IPS-NIHi11 (cell line): ENCODE measurements around the gene ZFAND2B.
"Not testable (repeated sequence)": the region's sequence is repeated elsewhere in the genome, so short reads cannot be mapped to it uniquely, and the experiment has no call there.

Source experiments
- DNase-seq: peaks from one replicate; pipeline ENCODE4 v3.0.0; 2012; ENCODE audit warnings: mixed read lengths, low spot score

The ZFAND2B gene

DNA sequence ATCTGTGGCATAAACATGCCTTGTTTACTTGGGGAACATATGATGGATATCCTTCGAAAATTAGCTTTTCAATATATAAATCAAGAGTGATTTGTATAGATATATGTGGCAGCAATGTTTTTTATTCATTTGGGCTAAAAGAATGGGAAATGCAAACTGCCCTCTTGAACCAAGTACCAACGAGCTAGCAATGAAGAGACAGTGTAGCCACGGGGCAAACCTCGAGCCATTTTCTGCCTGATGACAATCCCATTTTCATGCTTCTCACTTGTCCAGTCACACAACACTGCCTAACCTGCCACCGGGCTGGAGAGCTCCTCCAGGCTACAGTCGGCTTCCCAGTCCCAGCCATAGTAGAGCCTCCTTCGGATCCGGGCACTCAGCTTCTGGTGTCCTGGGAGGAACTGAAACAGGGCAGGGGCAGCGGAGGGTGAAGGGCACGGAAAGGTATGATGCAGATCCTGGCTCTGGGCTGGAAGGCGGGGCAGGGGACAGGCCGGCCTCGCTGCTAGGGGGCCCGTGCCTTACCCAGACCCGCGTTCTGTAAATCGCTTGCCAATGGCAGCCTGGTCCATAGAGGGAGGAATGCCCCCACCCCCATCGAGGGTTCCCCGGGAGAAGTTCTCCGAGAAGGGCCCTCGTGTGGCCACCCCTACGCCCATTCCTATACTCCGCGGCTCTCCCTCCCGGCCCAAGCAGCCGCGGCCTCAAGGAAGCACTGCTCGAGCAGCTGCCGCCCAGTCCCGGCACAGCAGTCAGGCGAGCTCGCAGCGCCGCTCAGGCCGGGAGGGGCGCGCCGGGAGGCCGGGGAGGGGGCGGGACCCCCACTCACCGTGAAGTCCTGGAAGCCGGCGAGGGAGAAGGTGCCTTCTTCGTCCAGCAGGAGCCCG lies 30.4 kb upstream of the ZFAND2B start:
- DNase-seq = peak; percentile 56

DNA sequence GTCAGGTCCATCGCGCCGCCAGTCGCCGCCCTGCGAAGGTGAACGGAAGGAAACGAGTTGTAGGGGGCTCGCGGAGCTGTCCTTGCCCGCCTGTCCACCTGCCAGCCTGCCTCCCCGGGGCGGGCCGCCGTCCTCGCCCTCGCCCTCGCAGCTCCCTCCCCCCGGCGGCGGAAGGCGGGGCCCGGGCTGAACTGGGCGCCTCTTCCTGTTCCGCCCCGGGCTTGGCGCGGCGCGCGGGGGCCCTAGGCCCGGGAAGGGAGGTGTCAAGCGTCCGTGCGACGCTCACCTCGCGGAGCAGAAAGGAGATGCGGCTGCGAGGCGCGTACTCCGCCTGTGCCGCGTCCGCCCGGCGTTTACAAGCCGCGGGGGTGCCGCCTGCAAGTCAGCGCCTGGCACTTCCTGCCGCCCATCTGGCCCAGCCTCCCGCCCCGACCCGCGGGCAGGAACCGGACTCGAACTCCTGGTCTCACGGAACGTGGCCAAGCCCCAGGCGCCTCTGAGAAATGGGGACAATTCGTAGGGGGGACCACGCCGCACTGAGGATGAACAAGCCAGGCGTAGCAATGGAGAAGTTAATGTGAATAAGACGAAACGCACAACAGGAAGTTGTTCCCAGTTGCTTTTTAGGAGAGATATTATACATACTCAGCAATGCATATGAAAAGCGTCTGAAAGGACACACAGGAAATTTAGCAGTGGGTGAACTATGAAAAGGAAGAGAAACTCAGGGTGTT lies 29.6 kb upstream of the ZFAND2B start, which contains the start of gene CNPPD1:
Gene CNPPD1 (minus strand): TSS at position 108 of the 734 bp plus-strand sequence. CDS start 97 bp downstream, at position 11.
- DNase-seq = peak; percentile 89

DNA sequence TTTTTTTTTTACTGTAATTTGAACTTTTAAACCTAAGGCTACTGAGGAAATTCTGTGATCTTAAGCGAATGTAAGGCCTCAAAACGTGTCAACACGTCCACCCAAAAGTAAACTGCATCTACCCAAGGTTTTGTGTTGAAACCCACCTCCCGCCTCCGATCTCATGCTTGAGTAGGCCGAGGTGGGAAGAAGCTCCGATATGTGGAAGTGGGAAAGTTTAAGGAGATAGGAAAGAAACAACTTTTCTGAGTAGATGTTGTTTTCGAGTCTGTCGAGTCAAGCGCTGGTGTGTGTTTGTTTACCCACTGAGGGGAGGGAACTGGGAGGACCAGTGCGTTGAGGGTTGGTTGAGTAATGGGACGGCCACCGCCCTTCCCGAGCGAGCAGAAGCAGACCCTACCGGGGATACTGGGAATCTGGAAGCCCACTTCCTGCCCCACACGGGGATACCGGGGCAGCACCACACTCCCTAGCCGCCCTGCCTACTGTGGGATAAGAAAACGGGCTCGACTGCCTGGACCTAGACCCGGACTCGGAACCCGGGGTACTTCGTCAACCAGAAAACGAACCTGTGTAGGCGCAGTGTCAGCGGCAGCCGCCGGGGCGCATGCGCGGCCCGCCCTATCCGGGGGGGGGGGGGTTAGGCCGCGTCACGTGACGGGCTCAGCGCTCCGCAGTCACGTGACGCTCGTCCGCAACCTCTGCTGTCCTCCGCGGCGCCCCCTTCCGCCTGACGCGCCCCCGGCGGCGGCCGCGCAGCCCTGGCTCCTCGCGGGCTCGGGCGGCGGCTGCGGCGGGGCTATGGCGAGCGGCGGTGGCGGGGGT lies 28.8 kb upstream of the ZFAND2B start, which contains the start of gene RETREG2:
Gene RETREG2 (plus strand): TSS at position 724 of the 825 bp plus-strand sequence. CDS start 78 bp downstream, at position 802.
- DNase-seq = peak; percentile 98

DNA sequence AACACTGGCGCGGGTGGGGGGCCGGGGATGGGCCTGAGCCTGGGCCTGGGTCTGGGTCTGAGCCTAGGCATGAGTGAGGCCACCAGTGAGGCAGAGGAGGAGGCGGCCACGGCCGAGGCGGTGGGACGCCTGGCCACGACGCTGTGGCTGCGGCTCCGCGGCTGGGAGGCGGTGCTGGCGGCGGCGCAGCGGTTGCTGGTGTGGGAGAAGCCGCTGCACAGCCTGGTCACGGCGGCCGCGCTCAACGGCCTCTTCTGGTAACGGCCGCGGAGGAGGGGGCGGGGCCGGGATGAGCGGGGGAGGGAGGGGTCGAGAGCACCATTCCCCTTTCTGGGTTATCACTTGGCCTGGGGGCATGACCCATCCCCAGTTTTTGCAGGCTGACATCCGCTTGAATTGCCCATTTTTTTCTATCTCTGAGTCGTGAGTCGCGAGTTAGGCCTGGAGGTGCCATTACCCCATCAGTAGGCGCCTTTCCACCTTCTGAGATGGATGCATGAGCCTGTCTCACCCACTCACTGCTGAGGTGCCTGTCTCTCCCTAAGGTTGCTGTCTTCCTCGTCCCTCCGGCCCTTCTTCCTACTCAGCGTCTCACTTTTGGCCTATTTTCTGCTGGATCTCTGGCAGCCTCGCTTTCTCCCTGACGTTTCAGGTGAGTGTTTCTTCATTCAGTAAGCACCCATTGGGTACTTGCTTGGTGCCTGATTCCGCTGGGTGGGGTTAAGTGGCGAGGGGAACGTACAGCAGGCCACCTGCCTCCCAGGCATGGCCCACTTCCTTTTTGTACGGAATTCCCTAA lies 28.0 kb upstream of the ZFAND2B start:
- DNase-seq = peak; percentile 69

DNA sequence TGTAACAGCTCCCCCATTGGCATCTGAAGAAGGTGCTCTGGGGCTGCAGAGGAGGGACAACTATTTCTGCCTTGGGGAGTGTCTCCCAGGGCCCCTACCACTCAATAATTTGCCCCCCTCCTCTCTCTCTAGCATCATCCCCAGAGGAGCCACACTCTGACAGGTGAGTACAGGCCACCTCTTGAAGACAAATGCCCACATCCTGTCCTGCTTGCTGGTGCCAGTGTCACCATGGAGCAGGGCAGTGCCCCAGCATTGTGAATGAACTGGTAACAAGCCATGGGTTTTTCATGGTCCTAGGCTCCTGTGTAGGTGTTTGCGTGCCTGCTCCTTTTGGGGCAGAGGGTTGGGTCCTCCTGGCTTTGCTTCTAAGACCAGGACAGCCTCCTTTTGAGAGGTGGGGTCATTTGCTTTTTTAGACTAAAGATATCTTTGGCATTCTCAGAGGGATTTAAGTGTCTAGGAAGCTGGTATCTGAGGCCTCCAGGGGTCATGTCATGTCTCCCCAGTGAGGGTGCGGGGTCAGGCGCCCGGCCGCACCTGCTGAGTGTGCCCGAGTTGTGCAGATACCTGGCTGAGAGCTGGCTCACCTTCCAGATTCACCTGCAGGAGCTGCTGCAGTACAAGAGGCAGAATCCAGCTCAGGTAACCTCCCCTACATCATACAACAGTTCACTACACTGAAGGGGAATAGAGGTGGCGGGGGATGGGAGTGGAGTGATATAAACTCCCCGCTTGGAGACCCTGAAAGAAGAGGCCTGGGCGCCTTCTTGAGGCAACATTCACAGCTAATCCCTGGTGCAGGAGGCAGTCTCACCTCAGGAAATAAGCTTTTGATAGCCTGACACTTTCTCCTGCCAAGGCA lies 26.7 kb upstream of the ZFAND2B start:
- DNase-seq = no peak

DNA sequence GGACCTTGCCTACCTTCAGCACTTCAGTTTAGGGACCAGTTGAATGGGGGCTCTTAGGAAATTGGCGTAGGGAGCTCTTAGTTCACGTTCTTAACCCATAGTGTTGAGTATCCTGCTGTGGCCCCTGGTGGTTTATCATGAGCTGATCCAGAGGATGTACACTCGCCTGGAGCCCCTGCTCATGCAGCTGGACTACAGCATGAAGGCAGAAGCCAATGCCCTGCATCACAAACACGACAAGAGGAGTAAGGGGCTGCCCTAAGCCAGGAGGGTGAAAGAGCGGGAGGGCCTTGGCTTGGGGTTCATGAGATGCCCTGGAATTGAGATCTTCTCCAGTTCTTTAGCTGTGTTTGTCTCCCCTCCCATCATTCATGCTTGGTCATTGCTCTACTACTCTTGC lies 25.6 kb upstream of the ZFAND2B start:
- no peak for DNase-seq

DNA sequence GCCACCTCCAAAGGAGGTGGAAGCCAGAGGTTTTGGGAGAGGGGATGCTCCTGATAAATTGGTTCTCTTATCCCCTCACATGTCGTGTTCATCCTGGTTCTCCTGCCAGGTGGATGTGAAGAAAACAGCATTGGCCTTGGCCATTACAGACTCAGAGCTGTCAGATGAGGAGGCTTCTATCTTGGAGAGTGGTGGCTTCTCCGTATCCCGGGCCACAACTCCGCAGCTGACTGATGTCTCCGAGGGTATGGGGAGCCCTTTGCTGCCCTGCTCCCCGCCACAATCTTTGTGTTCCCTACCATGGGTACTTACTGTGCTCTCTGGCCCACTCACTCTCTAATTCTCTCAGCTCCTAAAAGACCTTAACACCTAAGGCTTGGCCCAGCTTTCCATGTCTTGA lies 25.1 kb upstream of the ZFAND2B start:
- no peak for DNase-seq

DNA sequence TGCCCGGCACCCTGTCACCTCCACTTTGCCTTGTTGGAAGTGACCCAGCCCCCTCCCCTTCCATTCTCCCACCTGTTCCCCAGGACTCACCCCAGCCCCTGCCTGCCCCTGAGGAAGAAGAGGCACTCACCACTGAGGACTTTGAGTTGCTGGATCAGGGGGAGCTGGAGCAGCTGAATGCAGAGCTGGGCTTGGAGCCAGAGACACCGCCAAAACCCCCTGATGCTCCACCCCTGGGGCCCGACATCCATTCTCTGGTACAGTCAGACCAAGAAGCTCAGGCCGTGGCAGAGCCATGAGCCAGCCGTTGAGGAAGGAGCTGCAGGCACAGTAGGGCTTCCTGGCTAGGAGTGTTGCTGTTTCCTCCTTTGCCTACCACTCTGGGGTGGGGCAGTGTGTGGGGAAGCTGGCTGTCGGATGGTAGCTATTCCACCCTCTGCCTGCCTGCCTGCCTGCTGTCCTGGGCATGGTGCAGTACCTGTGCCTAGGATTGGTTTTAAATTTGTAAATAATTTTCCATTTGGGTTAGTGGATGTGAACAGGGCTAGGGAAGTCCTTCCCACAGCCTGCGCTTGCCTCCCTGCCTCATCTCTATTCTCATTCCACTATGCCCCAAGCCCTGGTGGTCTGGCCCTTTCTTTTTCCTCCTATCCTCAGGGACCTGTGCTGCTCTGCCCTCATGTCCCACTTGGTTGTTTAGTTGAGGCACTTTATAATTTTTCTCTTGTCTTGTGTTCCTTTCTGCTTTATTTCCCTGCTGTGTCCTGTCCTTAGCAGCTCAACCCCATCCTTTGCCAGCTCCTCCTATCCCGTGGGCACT lies 24.0 kb upstream of the ZFAND2B start:
- DNase-seq = no peak

DNA sequence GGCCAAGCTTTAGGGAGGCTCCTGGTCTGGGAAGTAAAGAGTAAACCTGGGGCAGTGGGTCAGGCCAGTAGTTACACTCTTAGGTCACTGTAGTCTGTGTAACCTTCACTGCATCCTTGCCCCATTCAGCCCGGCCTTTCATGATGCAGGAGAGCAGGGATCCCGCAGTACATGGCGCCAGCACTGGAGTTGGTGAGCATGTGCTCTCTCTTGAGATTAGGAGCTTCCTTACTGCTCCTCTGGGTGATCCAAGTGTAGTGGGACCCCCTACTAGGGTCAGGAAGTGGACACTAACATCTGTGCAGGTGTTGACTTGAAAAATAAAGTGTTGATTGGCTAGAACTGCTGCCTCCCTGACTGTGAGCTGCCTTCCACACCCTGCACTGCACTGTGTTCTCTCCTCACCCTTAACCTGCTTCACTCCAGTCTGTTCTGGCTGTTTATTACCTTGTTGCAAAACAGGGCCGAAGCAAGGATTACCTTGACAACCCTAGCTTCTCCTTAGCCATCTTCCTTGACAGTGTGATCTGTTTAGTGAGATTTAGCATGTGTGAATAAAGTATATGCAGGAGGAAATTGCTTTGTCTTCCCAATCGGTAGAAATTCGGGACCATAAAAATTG lies 23.3 kb upstream of the ZFAND2B start:
- DNase-seq = no peak

DNA sequence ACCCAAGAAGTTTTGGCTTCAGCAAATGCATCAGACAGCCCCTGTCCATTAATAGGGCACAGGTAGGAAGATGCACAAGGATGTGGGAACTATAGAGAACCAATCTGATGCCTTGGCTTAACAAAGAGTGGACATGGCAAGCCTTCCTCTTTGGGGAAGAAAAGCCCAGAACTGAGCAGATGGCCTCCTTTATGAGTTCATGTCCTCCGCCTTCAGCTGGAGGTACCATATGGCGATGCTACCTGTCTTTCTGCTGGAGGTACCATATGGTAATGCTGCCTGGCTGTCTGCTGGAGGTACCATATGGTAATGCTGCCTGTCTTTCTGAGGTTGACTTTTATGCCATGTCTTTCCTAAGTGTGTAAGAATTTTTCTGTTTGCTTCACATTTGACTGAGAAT lies 22.5 kb upstream of the ZFAND2B start:
- no peak for DNase-seq

DNA sequence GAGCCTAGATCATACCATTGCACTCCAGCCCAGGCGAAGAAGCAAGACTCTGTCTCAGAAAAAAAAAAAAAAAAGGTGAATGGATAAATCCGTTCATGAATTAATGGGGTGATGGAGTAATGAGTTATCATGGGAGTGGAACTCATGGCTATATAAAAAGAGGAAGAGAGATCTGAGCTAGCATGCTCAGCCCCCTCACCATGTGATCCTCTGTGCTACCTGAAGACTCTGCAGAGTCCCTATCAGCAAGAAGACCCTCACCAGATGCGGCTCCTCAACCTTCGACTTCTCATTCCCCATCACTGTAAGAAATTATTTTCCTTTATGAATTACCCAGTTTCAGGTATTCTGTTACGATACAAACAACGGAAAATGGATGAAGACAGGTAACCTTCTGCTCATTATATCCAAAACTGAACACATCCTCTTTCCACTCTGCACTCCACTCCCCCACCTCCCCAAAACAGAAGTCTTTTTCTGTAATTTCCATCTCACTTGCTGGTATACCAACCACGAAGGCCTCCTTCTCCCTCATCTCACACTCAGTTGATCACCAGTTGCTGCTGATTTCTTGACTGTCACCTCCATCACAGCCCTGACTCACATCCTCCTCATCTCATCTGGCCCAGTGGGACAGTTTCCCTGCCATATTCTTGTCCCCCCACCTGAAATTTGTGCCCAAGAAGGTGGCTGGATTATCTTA lies 19.7 kb upstream of the ZFAND2B start:
- DNase-seq = no peak

DNA sequence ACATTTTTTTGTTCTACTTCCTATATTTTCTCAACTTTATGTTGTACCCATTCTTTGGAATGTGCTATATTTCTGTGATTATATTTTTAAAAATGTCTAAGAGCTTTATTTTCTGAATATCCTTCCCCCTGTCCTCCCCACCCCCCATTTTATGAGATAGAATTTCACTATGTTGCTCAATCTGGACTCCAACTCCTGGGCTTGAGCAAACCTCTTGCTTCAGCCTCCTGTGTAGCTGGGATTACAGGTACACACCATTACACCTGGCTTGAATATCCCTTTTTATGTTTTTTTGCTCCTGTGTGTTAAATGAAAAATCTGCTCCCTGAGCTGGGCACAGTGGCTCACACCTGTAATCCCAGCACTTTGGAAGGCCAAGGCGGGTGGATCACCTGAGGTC lies 9.2 kb upstream of the ZFAND2B start:
- DNase-seq = no peak

DNA sequence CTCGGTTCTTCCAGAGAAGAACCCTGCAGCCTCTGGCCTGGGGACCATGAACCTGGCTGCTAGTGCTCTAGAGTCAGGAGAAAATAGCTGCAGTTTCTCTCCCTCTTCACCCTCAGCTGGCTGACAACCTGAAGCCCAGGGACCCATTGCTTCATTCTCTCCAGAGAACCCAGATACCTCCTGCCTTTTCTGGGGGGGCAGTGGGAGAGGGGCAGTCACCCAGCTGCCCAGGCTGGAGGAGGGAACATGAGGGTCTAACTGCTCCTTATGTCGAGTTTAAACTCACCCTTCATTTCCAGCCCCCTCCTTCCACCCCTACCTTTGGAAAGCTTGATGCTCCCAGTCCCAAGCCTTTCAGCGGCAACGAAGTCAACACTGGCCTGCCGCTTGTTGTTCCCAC lies 7.6 kb upstream of the ZFAND2B start:
- no peak for DNase-seq

DNA sequence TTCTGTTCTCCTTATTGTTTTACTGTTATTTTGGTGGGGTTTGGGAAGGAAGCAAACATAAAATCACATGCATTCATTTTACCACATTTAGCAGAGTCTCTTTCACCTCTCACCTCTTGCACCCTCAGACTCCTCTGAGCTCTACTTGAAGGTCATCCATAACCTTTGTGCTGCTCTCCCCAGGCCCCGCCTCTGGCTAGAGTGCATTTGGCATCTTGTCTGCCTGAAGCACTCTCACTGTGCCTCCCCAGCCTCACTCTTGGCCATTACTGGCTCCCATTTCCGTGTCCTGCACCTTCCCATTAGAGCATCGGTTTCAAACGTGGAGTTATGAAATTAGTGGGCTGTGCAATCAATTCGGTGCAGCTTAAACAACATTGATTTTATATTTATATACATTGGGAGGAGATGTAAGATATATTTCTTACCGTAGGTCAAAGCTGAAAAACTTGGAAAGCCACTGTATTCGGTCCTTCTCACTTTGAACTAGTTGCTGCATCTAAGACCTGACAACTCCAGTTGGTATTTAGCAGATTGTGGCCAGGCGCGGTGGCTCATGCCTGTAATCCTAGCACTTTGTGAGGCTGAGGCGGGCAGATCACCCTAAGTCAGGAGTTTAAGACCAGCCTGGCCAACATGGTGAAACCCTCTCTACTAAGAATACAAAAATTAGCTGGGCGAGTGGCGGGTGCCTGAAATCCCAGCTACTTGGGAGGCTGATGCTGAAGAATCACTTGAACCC lies 6.9 kb upstream of the ZFAND2B start:
- DNase-seq = no peak

DNA sequence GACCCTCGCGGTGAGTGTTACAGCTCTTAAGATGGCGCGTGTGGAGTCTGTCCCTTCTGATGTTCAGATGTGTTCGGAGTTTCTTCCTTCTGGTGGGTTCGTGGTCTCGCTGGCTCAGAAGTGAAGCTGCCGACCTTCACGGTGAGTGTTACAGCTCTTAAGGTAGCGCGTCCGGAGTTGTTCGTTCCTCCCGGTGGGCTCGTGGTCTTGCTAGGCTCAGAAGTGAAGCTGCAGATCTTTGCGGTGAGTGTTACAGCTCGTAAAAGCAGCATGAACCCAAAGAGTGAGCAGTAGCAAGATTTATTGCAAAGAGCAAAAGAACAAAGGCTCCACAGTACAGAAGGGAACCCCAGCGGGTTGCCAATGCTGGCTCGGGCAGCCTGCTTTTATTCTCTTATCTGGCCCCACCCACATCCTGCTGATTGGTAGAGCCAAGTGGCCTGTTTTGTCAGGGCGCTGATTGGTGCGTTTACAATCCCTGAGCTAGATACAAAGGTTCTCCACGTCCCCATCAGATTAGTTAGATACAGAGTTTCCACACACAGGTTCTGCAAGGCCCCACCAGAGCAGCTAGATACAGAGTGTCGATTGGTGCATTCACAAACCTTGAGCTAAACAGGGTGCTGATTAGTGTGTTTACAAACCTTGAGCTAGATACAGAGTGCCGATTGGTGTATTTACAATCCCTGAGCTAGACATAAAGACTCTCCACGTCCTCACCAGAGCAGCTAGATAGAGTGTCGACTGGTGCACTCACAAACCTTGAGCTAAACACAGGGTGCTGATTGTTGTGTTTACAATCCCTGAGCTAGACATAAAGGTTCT lies 5.9 kb upstream of the ZFAND2B start:
- not testable (repeated sequence) for DNase-seq

DNA sequence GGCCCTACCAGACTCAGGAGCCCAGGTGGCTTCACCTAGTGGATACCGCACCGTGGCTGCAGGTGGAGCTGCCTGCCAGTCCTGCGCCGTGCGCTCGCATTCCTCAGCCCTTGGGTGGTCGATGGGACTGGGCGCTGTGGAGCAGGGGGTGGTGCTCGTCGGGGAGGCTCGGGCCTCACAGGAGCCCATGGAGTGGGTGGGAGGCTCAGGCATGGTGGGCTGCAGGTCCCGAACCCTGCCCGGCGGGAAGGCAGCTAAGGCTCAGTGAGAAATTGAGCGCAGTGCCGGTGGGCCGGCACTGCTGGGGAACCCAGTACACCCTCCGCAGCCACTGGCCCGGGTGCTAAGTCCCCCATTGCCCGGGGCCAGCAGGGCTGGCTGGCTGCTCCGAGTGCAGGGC lies 5.3 kb upstream of the ZFAND2B start:
- not testable (repeated sequence) for DNase-seq
